A673 (cell line): Measurements from ENCODE around the gene FAM47E. TPM values are rescaled to one million over a fixed set of nuclear protein-coding genes. Genes with fewer than 3 reads are reported as not detected.

Source experiments
- BruUV-seq: library from RNA; stranded (reverse); fragments of 400-500 nt; replicated peaks from 2 replicates; lab custom pipeline; 2021; lab: Mats Ljungman, UMichigan
- CTCF ChIA-PET: fragments of 300-600 bp; sonication (Branson Sonifier 250); formaldehyde crosslinking; loops from one replicate; lab custom pipeline; 2022; ENCODE audit warnings: antibody characterized with exemption; lab: Charles Lee
- POLR2A ChIA-PET: fragments of 300-600 bp; sonication (Branson Sonifier 250); formaldehyde crosslinking; loops from one replicate; lab custom pipeline; 2022; ENCODE audit warnings: antibody characterized with exemption; ENCODE audit not compliant: low non-redundant PET; lab: Charles Lee
- DNase-seq: peaks from one replicate; pipeline ENCODE4 v3.0.0-alpha.2; 2015; ENCODE audit warnings: low spot score
- H3K27ac ChIP-seq: fragments of 200-600 bp; sonication (generic); 2 replicates; pipeline ENCODE4 v1.5.1; 2016; ENCODE audit warnings: mixed run types, low read depth, mild to moderate bottlenecking, mixed read lengths, antibody characterized with exemption, low read length; ENCODE audit not compliant: poor library complexity, severe bottlenecking
- H3K27me3 ChIP-seq: fragments of 200-600 bp; sonication (generic); replicated peaks from 2 replicates; pipeline ENCODE4 v1.6.1; 2017; ENCODE audit warnings: mixed run types, low read depth, mild to moderate bottlenecking, mixed read lengths, antibody characterized with exemption, low read length; ENCODE audit not compliant: insufficient read depth, poor library complexity
- H3K36me3 ChIP-seq: fragments of 200-600 bp; sonication (generic); 2 replicates; pipeline ENCODE4 v1.6.1; 2016; ENCODE audit warnings: mixed run types, mild to moderate bottlenecking, mixed read lengths, antibody characterized with exemption, low read length; ENCODE audit not compliant: insufficient read depth, poor library complexity, severe bottlenecking
- H3K4me1 ChIP-seq: fragments of 200-600 bp; sonication (generic); 2 replicates; pipeline ENCODE4 v1.6.1; 2017; ENCODE audit warnings: mixed run types, mild to moderate bottlenecking, mixed read lengths, antibody characterized with exemption, low read length; ENCODE audit not compliant: insufficient read depth, poor library complexity, severe bottlenecking
- H3K4me3 ChIP-seq: fragments of 200-600 bp; sonication (generic); 2 replicates; pipeline ENCODE4 v1.5.1; 2016; ENCODE audit warnings: low read depth, mixed run types, mild to moderate bottlenecking, mixed read lengths, low read length; ENCODE audit not compliant: poor library complexity, severe bottlenecking
- H3K9me3 ChIP-seq: fragments of 200-600 bp; sonication (generic); 2 replicates; pipeline ENCODE4 v1.6.1; 2016; ENCODE audit warnings: mixed run types, low read depth, mild to moderate bottlenecking, mixed read lengths, antibody characterized with exemption, low read length; ENCODE audit not compliant: poor library complexity, severe bottlenecking
- EZH2 ChIP-seq: fragments of 200-600 bp; sonication (generic); IDR thresholded peaks from 2 replicates; pipeline ENCODE4 v1.6.1; 2017; ENCODE audit warnings: borderline replicate concordance, low read depth, mild to moderate bottlenecking, mixed read lengths, antibody characterized with exemption, low read length; ENCODE audit not compliant: poor library complexity, severe bottlenecking
- intact Hi-C: fragments of 100-400 bp; cut with micrococcal nuclease; formaldehyde crosslinking; loops from one replicate; pipeline ENCODE4 v1.10.0; 2022; ENCODE audit not compliant: unreplicated experiment
- total RNA-seq: library from RNA; stranded (reverse); gene quantifications from 2 replicates; pipeline ENCODE4 v1.2.3, GENCODE V29; 2021
- TF ChIP-seq, protein P1 (sequence below): fragments of 300-800, 200-600 bp; sonication (generic); conservative IDR thresholded peaks from 2 replicates; pipeline ENCODE4 v1.5.1; 2017; ENCODE audit warnings: low read depth, mild to moderate bottlenecking, antibody characterized with exemption, low read length, moderate library complexity, mixed read lengths

The FAM47E gene
- total RNA-seq, 1 experiment from 2014 or later: 0.21 TPM

GRCh38 chr4:76216975-76217814, 34.3 kb upstream of the FAM47E start:
- ChIA-PET CTCF (no interaction called here), POLR2A (no interaction called here)
- peak; percentile 23 for DNase-seq
- TF ChIP-seq EZH2: no peak
- TF ChIP-seq, protein P1, sequence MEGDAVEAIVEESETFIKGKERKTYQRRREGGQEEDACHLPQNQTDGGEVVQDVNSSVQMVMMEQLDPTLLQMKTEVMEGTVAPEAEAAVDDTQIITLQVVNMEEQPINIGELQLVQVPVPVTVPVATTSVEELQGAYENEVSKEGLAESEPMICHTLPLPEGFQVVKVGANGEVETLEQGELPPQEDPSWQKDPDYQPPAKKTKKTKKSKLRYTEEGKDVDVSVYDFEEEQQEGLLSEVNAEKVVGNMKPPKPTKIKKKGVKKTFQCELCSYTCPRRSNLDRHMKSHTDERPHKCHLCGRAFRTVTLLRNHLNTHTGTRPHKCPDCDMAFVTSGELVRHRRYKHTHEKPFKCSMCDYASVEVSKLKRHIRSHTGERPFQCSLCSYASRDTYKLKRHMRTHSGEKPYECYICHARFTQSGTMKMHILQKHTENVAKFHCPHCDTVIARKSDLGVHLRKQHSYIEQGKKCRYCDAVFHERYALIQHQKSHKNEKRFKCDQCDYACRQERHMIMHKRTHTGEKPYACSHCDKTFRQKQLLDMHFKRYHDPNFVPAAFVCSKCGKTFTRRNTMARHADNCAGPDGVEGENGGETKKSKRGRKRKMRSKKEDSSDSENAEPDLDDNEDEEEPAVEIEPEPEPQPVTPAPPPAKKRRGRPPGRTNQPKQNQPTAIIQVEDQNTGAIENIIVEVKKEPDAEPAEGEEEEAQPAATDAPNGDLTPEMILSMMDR: no peak
- BruUV-seq: no TSS peak
- no peaks in the 10 kb centered on the region for H3K27me3 ChIP-seq
- no peaks in the 10 kb centered on the region for H3K36me3 ChIP-seq
- no peak overlapping the region for H3K27ac ChIP-seq
- H3K4me1 ChIP-seq: peaks cover 8% of the 10 kb centered on the region
- intact Hi-C loops: no loop called here
- no peak overlapping the region for H3K4me3 ChIP-seq
- no peaks in the 10 kb centered on the region for H3K9me3 ChIP-seq

GRCh38 chr4:76219299-76220055, 32.0 kb upstream of the FAM47E start:
- no peak overlapping the region for H3K4me3 ChIP-seq
- ChIA-PET CTCF (no interaction called here), POLR2A (no interaction called here)
- no peak overlapping the region for H3K27ac ChIP-seq
- no TSS peak for BruUV-seq
- no peaks in the 10 kb centered on the region for H3K27me3 ChIP-seq
- TF ChIP-seq, protein P1: no peak
- TF ChIP-seq EZH2: no peak
- intact Hi-C loops: no loop called here
- peaks cover 6% of the 10 kb centered on the region for H3K4me1 ChIP-seq
- DNase-seq: no peak
- H3K36me3 ChIP-seq: no peaks in the 10 kb centered on the region
- H3K9me3 ChIP-seq: no peaks in the 10 kb centered on the region

GRCh38 chr4:76224171-76224570, 27.4 kb upstream of the FAM47E start:
- POLR2A ChIA-PET: no interaction called here
- intact Hi-C loops: no loop called here
- H3K27me3 ChIP-seq: no peaks in the 10 kb centered on the region
- CTCF ChIA-PET: no interaction called here
- H3K27ac ChIP-seq: no peak overlapping the region
- no TSS peak for BruUV-seq
- H3K4me1 ChIP-seq: no peaks in the 10 kb centered on the region
- H3K36me3 ChIP-seq: no peaks in the 10 kb centered on the region
- no peak overlapping the region for H3K4me3 ChIP-seq
- DNase-seq: no peak
- no peak for TF ChIP-seq EZH2
- TF ChIP-seq, protein P1: no peak
- no peaks in the 10 kb centered on the region for H3K9me3 ChIP-seq
